Measurements from ENCODE around the gene KLHDC4.

The KLHDC4 gene

DNA sequence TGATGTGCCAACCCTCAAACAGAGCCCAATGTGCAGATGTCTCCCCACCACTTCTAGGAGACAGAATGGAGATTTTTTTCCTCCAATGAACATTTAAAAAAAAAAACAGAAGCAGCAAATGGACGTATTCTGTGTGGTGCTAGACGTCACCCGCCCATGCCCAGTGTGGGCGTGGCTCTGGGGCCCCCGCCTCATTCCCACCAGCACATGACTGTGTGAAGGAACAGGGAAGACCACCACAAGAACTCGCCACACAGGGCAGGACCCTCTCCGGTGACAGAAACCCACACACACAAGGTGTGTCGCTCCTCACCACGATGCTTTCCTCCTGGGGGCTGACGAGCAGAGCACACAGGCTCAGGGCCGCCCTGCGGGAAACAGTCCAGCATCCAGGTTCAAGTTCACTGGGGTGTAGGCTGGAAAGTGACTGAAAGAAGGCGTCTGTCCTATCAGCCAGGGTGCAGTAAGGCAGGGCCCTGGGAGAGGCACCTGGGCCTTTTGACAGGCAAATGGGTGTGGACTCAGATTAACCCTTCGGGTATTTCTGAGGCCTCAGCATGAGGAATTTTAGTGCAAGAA lies 53.5 kb downstream of the KLHDC4 start:
- TF ChIP-seq CTCF (IDR thresholded peaks at IDR 0.05; ENCODE audit: borderline replicate concordance, insufficient read depth, low read depth, low read length) = no peak

GRCh38 chr16:87710887-87711286 lies 54.9 kb downstream of the KLHDC4 start:
- H3K4me3 ChIP-seq (ENCODE audit: low read depth, low read length) = no peak overlapping the region
- TF ChIP-seq CTCF (IDR thresholded peaks at IDR 0.05; ENCODE audit: borderline replicate concordance, insufficient read depth, low read depth, low read length) = no peak

More for the DNA sequence above, 53.5 kb downstream of the KLHDC4 start:
- no peak overlapping the region for H3K4me3 ChIP-seq (ENCODE audit: low read depth, low read length)

DNA sequence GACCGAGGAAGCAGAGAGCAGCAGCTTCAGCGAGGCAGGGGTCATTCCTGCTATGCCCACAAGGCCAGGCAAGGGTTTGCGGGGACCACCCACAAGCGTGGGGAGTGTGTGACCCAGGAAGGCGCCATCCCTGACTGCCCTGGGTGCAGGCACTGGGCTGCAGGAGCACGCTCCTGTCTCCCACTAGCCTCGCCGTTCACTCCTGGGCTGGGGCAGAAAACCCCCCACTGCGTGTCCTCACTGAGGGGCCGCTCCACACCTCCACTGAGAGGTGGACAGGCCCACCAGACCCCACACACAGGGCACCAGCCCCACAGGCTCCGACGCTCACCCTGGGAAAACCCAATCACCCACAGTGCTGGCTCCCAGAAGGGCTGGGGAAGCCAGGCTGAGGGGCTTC lies 56.1 kb downstream of the KLHDC4 start:
- H3K4me3 ChIP-seq (ENCODE audit: low read depth, low read length) = no peak overlapping the region
- TF ChIP-seq CTCF (IDR thresholded peaks at IDR 0.05; ENCODE audit: borderline replicate concordance, insufficient read depth, low read depth, low read length) = no peak

GRCh38 chr16:87708881-87709638 lies 56.7 kb downstream of the KLHDC4 start:
- H3K4me3 ChIP-seq (ENCODE audit: low read depth, low read length) = no peak overlapping the region
- no peak for TF ChIP-seq CTCF (IDR thresholded peaks at IDR 0.05; ENCODE audit: borderline replicate concordance, insufficient read depth, low read depth, low read length)

DNA sequence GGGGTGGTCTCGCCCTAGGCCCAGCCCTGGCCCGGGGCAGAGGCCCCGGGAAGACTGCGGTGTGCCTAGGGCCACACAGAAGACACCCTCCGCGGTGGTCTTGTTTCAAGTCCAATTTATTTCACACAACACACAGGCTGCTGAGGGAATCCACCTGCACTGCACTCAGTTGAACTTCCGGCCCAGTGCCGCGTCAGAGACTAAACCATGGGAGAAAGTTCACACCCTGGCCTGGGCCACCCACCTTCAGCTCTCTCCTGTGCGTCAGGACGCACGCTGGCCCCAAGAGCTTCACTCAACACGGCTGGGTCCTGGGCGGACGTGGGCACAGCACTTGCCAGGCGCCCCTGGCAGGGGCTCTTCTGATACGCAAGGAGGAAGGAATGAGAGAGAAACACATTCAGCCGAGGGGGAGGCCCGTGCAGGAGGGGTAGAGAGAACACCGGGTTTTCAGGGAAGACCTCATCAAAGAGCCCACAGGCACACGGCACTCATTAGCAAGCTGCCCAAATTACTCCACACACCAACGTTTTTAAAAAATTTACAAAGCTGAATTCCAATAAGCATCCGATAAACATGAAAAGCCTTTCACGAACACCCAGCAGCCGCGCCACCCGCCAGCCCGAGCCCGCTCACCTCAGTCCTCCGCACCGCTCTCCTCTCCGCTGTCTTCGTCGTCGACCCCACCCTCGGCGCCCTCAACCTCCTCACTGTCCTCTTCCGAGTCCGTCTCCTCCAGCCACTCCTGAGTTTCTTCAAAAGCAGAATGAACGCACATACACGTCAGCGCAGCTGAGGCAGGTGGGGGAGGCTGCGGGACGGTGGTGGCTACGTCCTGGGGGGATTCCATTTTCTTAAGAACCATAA lies 57.8 kb downstream of the KLHDC4 start:
- no peak overlapping the region for H3K4me3 ChIP-seq (ENCODE audit: low read depth, low read length)
- TF ChIP-seq CTCF (IDR thresholded peaks at IDR 0.05; ENCODE audit: borderline replicate concordance, insufficient read depth, low read depth, low read length) = no peak

DNA sequence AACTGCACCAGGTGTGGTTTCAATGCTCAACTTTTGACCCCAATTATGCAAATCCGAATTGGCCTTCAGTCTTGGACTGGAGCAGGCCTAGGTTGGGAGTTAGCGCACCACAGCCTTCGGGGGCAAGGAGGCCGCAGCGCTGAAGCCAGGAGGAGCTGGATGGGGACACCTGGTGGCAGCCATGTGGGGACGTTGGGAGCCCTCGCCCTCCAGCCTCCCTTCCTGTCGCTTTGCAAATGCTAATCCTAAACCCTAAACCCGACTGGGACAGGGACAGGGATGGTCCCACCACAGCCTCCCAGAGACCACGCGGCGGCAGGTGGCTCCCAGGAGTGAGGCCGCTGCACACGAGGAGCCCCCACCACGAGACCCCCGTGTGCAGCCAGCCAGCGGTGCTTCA lies 58.7 kb downstream of the KLHDC4 start:
- no peak overlapping the region for H3K4me3 ChIP-seq (ENCODE audit: low read depth, low read length)
- TF ChIP-seq CTCF (IDR thresholded peaks at IDR 0.05; ENCODE audit: borderline replicate concordance, insufficient read depth, low read depth, low read length) = no peak
